Stimulated activated CD4-positive, alpha-beta T cell treated with anti-CD3 and anti-CD28 coated beads, Interleukin-12 subunit alpha, Interleukin-12 subunit beta, amount 100 ng/mL, for 48 hours (primary cell): ENCODE measurements around the gene RBBP8NL.

ENCODE experiments used
- DNase-seq, 3 donors: peaks; one replicate each; pipeline ENCODE4 v3.0.0-alpha.2; 2020; ENCODE audit warnings: low read depth in 2 of 3, low spot score in 1 of 3

RBBP8NL gene

DNA sequence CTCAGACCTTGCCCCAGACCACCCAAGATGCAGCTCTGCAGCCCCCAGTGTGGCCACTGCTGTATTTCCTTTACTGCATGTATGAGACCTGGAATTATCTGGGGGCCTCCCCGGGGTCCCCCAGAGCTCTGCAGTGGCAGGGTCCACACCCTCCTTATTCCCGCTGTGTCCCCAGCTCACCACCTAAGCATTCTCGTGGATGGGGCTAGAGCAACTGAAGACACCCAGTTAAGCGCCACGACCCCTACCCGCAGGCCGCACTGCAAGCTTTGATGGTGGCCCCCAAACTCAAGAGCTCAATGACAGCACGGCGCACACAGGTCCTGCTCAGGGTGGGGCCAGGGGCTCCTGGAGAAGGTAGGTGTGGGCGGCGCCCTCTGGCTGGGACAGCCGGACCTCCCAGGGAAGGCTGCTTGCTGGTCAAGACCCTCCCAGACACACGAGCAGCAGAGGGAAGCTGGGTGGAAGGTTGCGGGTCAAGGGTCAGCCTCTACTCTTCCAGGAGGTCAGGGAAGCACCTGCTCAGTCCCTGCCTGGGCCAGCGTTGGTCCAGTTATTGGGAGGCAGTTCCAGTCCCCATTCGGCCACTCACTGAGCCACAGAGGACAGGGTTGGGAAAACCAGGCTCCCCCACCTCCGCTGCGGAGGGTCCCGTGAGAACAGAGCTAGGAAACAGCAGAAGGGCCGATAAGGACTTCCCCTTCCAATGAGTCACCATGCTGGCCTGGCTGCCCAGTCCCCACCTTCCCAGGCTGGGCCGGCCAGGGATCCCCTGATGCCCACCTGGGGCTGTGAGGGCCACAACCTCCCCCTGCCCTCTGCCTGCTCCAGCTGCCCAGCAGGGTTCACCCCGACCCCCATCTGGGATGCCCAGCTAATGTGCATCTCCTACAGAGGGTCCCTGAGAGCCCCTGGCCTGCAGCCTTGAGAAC, 63.2 kb downstream of the RBBP8NL start:
- no peak for DNase-seq

DNA sequence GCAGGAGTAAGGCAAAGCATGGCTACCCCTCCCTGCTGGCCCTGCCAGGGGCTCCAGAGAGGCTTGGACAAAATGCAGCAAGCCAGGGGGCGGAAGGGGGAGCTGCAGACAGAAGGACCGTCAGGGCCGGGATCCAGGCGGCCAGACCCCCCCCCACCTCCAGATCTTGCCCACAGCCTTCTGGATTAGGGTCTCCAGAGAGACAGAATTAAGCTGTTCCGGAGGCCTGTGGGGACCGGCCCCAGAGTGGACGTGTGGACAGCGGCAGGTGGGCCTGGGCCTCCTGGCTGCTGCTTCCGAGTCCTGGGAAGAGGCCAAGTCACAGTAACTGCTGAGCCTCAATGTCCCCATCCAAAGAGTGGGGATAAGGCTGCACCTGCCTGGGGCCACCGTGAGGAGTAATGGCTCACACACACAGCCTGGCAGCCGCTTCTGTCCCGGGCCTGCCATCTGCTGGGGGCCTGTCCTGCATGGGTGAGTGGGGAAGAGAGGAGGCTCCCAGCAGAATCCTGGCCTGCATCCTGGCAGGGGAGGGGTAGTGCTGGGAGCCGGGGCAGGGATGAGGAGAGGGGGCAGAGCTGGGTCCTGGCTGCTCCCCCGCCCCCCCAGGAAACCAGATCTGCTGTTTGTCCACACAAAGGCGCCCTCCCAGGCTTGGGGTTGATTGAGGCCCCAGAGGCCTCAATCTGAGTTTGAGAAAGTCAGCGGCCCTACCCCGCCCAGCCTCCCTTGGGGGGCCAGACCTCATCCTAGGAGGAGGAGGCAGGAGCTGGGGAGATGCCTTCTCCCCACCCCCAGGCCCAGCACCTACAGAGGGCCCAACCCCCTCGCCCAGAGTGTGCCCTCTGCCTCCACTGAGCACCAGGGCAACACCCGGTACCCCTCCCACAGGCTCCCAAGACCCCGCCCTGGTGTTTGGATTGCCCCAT, 64.1 kb downstream of the RBBP8NL start:
- DNase-seq = no peak

DNA sequence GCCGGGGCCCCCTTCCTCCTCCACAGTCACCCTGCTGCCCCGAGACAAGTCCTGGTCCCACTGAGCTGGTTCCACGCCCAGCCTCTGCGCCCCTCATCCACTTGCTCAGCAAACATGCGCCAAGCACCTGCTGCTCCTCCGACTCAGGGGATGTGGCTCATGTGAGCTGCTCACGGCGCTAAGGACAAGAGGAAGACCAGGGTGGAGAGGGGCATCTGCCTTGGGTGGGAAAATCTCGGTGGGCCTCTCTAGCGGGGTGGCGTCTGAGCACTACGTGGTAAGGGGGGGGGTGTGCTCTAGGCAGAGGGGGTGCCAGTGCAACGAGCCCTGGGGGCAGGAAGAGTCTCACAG, 64.8 kb downstream of the RBBP8NL start:
- no peak for DNase-seq

DNA sequence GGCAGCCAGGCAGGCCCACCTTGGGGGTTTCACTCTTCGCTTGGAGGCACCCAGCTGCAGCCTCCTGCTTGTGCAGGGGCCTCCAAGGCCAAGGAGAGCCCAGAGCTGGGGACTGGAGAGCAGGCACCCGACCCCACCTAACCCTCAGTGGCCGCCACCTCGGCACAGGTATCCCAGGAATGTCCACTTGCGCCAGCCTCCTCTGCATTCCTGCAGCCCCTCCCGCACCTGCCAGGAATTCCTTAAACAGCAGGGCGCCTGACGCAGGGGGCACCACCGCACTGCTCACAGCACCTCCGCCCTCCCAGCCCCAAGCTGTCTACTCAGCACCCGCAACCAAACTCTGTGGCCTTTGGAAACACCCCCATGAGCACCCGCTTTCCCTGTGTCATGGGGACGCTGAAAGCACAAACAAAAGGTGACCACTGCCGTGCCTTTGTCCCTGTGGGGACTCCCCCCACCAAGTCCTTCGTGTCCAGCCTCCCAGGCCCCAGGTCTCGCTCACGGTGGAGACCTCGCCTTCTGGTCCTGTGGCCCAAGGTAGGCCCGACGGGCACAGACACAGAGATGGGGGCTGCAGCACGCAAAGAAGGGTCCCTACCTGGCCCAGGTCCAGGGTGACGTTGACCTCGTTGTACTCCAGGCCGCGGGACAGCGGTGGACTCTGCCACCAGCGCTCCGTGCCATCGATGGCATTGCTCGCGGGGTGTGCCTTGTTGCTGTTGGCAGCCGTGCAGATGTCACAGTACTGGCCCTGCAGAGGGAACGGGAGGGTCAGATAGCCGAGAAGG, 65.3 kb downstream of the RBBP8NL start:
- DNase-seq = no peak

DNA sequence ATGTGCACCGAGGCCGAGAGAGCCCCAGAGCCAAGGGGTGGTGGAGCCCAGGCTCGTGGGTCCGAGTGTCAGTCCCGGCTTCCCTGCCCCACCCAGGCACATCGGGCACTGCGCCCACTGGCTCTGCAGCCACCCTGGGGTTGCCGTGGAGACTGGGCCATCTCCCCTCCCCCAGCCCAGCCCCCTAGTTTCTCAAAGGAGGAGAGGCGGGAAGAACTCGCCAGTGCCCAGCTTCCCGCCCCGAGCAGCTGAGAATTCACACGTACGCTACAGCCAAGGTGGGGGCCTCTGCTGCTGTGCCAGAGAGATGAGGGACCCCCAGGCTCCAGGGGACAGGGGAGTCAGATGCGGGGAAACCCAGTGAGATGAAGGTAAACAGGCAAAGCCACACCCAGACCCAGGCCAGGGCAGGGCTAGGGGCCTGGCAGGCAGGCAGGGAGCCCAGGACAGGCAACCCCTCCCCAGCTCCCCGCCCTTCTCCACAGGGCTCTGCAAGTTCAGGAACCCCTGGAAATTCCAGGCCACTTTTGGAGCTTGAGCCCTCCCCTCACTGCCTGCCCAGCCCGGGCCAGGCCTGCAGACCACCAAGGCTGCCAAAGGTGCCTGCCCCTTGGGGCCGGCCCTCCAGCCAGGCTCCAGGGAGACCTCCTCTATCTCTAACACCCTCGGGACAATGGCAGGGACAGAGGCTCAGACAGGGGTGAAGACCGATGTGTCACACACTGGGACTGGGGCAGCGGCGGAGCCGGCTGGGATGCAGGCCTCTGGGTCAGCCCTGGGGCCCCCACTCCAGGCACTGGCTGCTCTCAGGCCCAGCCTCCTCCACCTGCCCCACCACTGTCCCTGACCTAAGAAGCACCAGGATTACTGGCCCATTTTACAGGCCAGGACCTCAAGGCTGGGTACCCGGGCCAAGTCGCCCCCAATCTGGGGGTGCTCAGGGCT, 66.2 kb downstream of the RBBP8NL start:
- no peak for DNase-seq
